Heart right ventricle (tissue), 16 donors: Measurements from ENCODE around the gene GDI1. TPM values are rescaled to one million over a fixed set of nuclear protein-coding genes. Genes with fewer than 3 reads are reported as not detected.
A peak's percentile ranks its signal among the peaks of the same experiment; 100 is the strongest.

Experiments
- ATAC-seq, 8 donors: fragments of 200-7000 bp; cut with Tn5 transposase; one replicate each; pipeline ENCODE4 v1.9.1; 2020; ENCODE audit warnings: mild to moderate bottlenecking in 8 of 8, moderate library complexity in 8 of 8, moderate number of reproducible peaks in 1 of 8
- DNase-seq, 2 donors: peaks; one replicate each; pipeline ENCODE4 v3.0.0-alpha.2; 2020
- H3K27ac ChIP-seq, 10 donors: fragments of 200-600 bp; sonication (generic) in 2 of 10; one replicate each; pipeline versions ENCODE4 v1.5.0 to v1.8.0; 2020 to 2022; ENCODE audit warnings: mild to moderate bottlenecking in 3 of 10
- H3K27me3 ChIP-seq, 7 donors: fragments of 200-600 bp; one replicate each; pipeline ENCODE4 v1.8.0; 2021 to 2022; ENCODE audit warnings: mild to moderate bottlenecking in 2 of 7
- H3K36me3 ChIP-seq, 9 donors: fragments of 200-600 bp; sonication (generic) in 1 of 9; one replicate each; pipeline versions ENCODE4 v1.5.0 to v1.8.0; 2020 to 2022; ENCODE audit warnings: mild to moderate bottlenecking in 2 of 9
- H3K4me1 ChIP-seq, 9 donors: fragments of 200-600 bp; sonication (generic) in 1 of 9; one replicate each; pipeline versions ENCODE4 v1.5.0 to v1.8.0; 2020 to 2022; ENCODE audit warnings: mild to moderate bottlenecking in 4 of 9
- H3K4me3 ChIP-seq, 10 donors: fragments of 200-600 bp; sonication (generic) in 2 of 10; one replicate each; pipeline versions ENCODE4 v1.5.0 to v1.8.0; 2020 to 2022; ENCODE audit warnings: mild to moderate bottlenecking in 7 of 10, moderate library complexity in 2 of 10
- H3K9me3 ChIP-seq, 11 donors: fragments of 200-600 bp in 10 of 11; sonication (generic) in 2 of 11; one replicate each; pipeline versions ENCODE4 v1.5.0 to v1.8.0; 2013 to 2022; ENCODE audit warnings: mild to moderate bottlenecking in 2 of 11, control low read depth in 1 of 11, moderate library complexity in 1 of 11
- WGBS, 2 donors: extraction: QIAGEN DNeasy Blood & Tissue Kit; methylation state at CpG; one replicate each; pipeline ENCODE4 v1.1.7; 2013; ENCODE audit warnings: inconsistent platforms in 1 of 2; 5-methylcytosine and 5-hydroxymethylcytosine counted together
- intact Hi-C, 10 donors: fragments of 100-400 bp; cut with DNase I; formaldehyde crosslinking; loops; one replicate each; pipeline versions ENCODE4 v1.11.1 to v1.14.2; 2022
- polyA plus RNA-seq, 2 donors: library from polyadenylated mRNA; stranded (reverse); fragments of 200-250 nt; gene quantifications; one replicate each; pipeline ENCODE4 v1.2.3, GENCODE V29; 2013
- total RNA-seq, 10 donors: library from RNA; stranded (reverse); fragmentation: NEBNext Ultra II Directional in 3 of 10; extraction: Animal tissue kit (Norgen Biotek cat#: 25700) in 3 of 10; gene quantifications; one replicate each; pipeline versions ENCODE4 v1.2.1 to v1.2.4, GENCODE V29; 2021 to 2023
- TF ChIP-seq, protein P1 (sequence below), 9 donors: fragments of 200-600 bp; sonication (generic) in 2 of 9; IDR thresholded peaks; one replicate each; pipeline versions ENCODE4 v1.5.0 to v1.8.0; 2021 to 2022; ENCODE audit warnings: antibody characterized with exemption in 9 of 9, mild to moderate bottlenecking in 5 of 9, moderate library complexity in 1 of 9
- donor health status: Arrhythmogenic right ventricular cardiomyopathy.
- donor health status: ischemic (EF 13 %, LVEDD 7.1; RV severe dilation, severe dysfunction).
- donor health status: healthy with polysubstance abuse.
- donor health status: DM: no; HTN: yes; CAD: no.
- donor health status: DM: no; HTN: no; CAD: no.
- donor health status: ischemic (EF 25% LVEDD 6.9; RV normal size, moderate dysfunction).
- donor health status: ischemic (EF 25% LVEDD 5.7; RV mildly dilated, moderate dysfunction).
- donor health status: healthy.
- donor health status: DM: yes; HTN: yes; CAD: no.
- donor health status: Ischemic cardiomyopathy.
- donor health status: ischemic (EF 35%, LVEDD 5.7; RV mildly dilated, moderate dysfunction).
- donor health status: nonischemic (EF 11% LVEDD 7.7; RV severe dilation, severe dysfunction).
- donor health status: DM: yes; HTN: yes; CAD: no.
- donor health status: PGD.
- donor health status: ischemic (EF 29% LVEDD 5.4; RV normal size, mild dysfunction).
- donor health status: nonischemic (EF 23%, LVEDD 6.1; RV moderate dilation, normal function).

GDI1 gene
- total and polyA plus RNA-seq, 12 donors: 67.5 to 117 (median 79.3) TPM

DNA sequence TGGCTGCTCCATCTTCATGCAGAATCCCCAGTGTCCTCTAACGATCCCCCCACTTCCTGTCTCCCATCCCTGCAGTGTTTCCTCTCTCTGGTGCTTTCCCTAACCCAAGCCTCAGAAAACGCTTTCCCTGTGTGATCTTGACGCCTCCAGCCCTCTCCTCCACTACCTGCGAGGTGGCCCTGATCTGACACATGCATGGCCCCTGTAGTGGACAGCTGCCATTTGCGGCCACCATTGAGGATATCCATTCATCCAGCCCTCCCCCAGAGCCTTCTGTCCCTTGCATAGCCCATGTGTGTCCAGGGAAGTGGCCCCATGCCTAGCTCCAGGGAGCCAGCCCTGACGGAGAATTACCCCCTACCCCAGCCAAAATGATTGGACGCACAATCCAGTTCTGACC, 46.4 kb downstream of the GDI1 start:
- Histone ChIP-seq H3K27me3 (no peaks in the 10 kb centered on the region), H3K9me3 (no peaks in the 10 kb centered on the region), H3K27ac (no peak overlapping the region), H3K4me3 (no peak overlapping the region), H3K36me3 (peaks cover 0 to 24% (median 0%) of the 10 kb centered on the region in 9 donors), H3K4me1 (peaks cover 0 to 34% (median 18%) of the 10 kb centered on the region in 9 donors)
- TF ChIP-seq, protein P1, sequence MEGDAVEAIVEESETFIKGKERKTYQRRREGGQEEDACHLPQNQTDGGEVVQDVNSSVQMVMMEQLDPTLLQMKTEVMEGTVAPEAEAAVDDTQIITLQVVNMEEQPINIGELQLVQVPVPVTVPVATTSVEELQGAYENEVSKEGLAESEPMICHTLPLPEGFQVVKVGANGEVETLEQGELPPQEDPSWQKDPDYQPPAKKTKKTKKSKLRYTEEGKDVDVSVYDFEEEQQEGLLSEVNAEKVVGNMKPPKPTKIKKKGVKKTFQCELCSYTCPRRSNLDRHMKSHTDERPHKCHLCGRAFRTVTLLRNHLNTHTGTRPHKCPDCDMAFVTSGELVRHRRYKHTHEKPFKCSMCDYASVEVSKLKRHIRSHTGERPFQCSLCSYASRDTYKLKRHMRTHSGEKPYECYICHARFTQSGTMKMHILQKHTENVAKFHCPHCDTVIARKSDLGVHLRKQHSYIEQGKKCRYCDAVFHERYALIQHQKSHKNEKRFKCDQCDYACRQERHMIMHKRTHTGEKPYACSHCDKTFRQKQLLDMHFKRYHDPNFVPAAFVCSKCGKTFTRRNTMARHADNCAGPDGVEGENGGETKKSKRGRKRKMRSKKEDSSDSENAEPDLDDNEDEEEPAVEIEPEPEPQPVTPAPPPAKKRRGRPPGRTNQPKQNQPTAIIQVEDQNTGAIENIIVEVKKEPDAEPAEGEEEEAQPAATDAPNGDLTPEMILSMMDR (IDR thresholded peaks at IDR 0.05): no peak
- intact Hi-C loops: no loop called here
- no peak for DNase-seq
- no peak for ATAC-seq
- WGBS, 2 donors: 74 to 76% methylated on average over 7 of the region's 7 CpGs

DNA sequence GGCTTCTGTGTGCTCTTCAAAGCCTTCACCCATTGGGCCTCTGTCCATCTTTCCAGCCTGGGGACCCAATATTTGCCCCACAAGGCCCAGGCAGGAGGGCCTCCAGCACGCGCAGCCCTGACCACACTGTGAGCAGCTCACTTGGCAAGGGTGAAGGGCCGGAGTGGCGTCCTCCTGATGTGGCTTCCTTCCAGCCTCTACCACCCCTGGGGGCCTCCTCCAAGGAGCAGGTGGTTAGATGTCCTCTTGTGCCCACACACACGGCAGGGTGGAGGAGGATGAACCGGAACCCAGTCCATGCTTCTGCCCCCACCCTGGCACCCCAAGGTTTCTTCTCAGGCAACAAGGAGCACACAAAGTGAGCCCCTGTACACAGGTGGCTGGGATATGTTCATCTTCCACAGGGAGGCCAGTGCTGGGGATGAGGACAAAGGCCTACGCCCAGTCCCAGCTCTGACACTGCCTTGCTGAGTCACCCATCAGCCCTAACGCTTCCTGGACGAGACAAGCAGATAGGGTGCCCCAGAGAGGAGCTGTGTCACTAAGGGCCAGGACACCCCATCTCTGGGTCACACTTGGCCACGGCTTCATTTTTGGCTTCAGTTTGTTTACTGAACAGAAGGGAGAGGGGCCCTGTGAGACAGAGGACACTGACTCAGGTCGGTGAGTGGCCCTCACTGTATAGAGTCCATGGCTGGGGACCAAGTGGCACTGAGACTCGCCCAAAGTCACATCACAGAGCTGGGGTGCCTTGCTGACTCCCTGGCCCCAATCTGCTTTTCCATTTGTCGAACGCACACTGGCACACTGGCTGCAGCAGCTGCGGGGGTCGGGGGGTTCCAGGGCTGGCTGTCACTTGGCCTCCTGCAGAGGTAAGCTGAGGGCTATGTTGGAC, 47.5 kb downstream of the GDI1 start:
- intact Hi-C loops: no loop called here
- 59 to 66% methylated on average over 14 to 16 of the region's 16 CpGs for WGBS, 2 donors
- peak in 3 of 8 donors; percentile 11 to 39 (median 27) for ATAC-seq
- DNase-seq: no peak
- Histone ChIP-seq H3K4me3 (no peak overlapping the region), H3K9me3 (no peaks in the 10 kb centered on the region), H3K4me1 (peaks cover 0 to 38% (median 24%) of the 10 kb centered on the region in 9 donors), H3K27me3 (no peaks in the 10 kb centered on the region), H3K36me3 (peaks cover 0 to 25% (median 0%) of the 10 kb centered on the region in 9 donors), H3K27ac (peak overlapping the region in 7 of 10 donors; percentile 5 to 93 (median 29))
- TF ChIP-seq, protein P1 (IDR thresholded peaks at IDR 0.05): no peak

DNA sequence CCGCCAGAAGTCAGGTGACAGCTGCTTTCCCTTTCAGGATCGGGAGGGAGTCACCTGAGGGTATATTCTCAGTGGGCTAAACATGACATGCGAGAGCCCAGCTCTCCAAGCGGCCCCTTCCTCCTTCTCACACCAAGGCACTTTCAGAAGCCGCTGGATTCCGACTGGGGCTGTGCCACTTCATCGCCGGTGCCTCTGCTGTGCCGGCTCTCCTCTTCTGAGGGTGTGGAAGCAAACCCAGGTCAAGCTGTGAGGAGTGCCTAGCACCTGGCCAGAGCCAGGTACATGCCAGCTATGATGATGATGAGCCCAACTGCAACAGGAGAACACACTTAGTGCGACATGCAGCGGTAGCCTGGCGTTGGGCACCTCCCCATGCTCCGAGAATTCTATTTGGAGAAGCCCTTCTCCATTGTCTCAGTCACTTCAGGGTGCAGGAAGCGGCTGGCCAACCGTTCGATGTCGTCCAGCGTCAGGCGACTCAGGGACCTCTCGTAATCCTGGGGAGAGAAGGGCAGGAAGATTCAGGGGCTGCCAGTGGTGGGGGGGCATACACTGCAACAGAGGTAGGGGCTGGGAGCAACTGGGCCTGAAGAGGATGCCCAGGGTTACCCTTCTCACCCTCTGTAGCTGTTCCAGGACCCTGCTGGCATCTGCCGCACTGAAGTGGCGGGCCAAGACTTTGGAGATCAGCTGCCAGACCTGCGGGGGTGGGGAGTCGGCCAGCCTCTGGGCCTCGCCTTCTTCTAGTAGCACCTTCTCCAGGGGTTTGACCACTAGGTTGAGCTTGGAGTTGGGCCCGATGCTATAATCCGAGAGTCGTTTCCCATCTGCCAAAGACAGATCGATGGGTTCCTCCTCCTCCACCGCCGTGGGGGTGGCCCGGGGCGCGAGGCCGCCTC, 48.4 kb downstream of the GDI1 start:
- intact Hi-C loops: no loop called here

More for the DNA sequence above, 48.4 kb downstream of the GDI1 start:
- no peak for DNase-seq
- peaks cover 0 to 25% (median 0%) of the 10 kb centered on the region in 9 donors for H3K36me3 ChIP-seq
- peak overlapping the region; percentile 81 to 95 (median 89) for H3K27ac ChIP-seq
- TF ChIP-seq, protein P1 (IDR thresholded peaks at IDR 0.05): no peak
- WGBS, 2 donors: 34 to 35% methylated on average over 31 to 35 of the region's 35 CpGs
- peak overlapping the region; percentile 53 to 85 (median 67) for H3K4me3 ChIP-seq
- H3K27me3 ChIP-seq: no peaks in the 10 kb centered on the region
- peaks cover 0 to 39% (median 27%) of the 10 kb centered on the region in 9 donors for H3K4me1 ChIP-seq
- H3K9me3 ChIP-seq: peaks cover 0 to under 1% (median 0%) of the 10 kb centered on the region in 11 donors
- ATAC-seq: no peak
